ENCODE measurements around the gene CCL5. TPM values are rescaled to one million over a fixed set of nuclear protein-coding genes. Genes with fewer than 3 reads are reported as not detected.

Gene CCL5
- total RNA-seq, 1 experiment from 2014 or later: 0.17 TPM

GRCh38 chr17:35907691-35908090 is 27.5 kb upstream of the CCL5 start:
- peaks cover 20% of the 10 kb centered on the region for H3K27me3 Mint-ChIP-seq (ENCODE audit: low read depth)
- no peak for ATAC-seq
- no peaks in the 10 kb centered on the region for H3K36me3 Mint-ChIP-seq
- ChIA-PET POLR2A (no interaction called here), CTCF (no interaction called here)
- no peak overlapping the region for H3K4me3 Mint-ChIP-seq
- H3K9me3 Mint-ChIP-seq: peaks cover 55% of the 10 kb centered on the region
- TF ChIP-seq CDX4 (CRISPR knock-in tag; IDR thresholded peaks at IDR 0.05; ENCODE audit: borderline replicate concordance) (no peak), ZBTB21 (CRISPR knock-in tag; IDR thresholded peaks at IDR 0.05; ENCODE audit: borderline replicate concordance) (no peak), ATF2 (CRISPR knock-in tag; IDR thresholded peaks at IDR 0.05; ENCODE audit: borderline replicate concordance, low read depth) (no peak), CBFB (CRISPR knock-in tag; IDR thresholded peaks at IDR 0.05; ENCODE audit: low read depth) (no peak), CTCF (IDR thresholded peaks at IDR 0.05) (no peak), USF1 (CRISPR knock-in tag; IDR thresholded peaks at IDR 0.05) (no peak), ATF3 (CRISPR knock-in tag; conservative IDR thresholded peaks at IDR 0.05) (no peak), JUN (CRISPR knock-in tag; IDR thresholded peaks at IDR 0.05) (no peak), NFYB (CRISPR knock-in tag; conservative IDR thresholded peaks at IDR 0.05; ENCODE audit: low read depth) (no peak), NR2C2 (CRISPR knock-in tag; IDR thresholded peaks at IDR 0.05) (no peak), ZNF532 (CRISPR knock-in tag; IDR thresholded peaks at IDR 0.05; ENCODE audit: borderline replicate concordance) (no peak)
- H3K27ac Mint-ChIP-seq: no peak overlapping the region
- no peak for DNase-seq (ENCODE audit: low spot score)
- H3K4me1 Mint-ChIP-seq: no peaks in the 10 kb centered on the region

GRCh38 chr17:35906926-35907637 is 26.9 kb upstream of the CCL5 start:
- Mint-ChIP-seq H3K27ac (no peak overlapping the region), H3K36me3 (no peaks in the 10 kb centered on the region), H3K4me1 (no peaks in the 10 kb centered on the region), H3K9me3 (peaks cover 51% of the 10 kb centered on the region), H3K4me3 (no peak overlapping the region), H3K27me3 (ENCODE audit: low read depth) (peaks cover 20% of the 10 kb centered on the region)
- TF ChIP-seq ARID4B (CRISPR knock-in tag; IDR thresholded peaks at IDR 0.05; ENCODE audit: borderline replicate concordance): no peak
- TF ChIP-seq NR2C2 (CRISPR knock-in tag; IDR thresholded peaks at IDR 0.05): no peak
- TF ChIP-seq ZSCAN18 (CRISPR knock-in tag; IDR thresholded peaks at IDR 0.05): no peak
- TF ChIP-seq ZMAT4 (CRISPR knock-in tag; IDR thresholded peaks at IDR 0.05): no peak
- no peak for TF ChIP-seq E2F5 (CRISPR knock-in tag; IDR thresholded peaks at IDR 0.05)
- TF ChIP-seq USF1 (CRISPR knock-in tag; IDR thresholded peaks at IDR 0.05): no peak
- ChIA-PET CTCF (no interaction called here), POLR2A (no interaction called here)
- ATAC-seq (no peak), DNase-seq (ENCODE audit: low spot score) (no peak)
